HG02759 (cell line): Measurements from ENCODE around the gene CHAF1A.

Experiments
- ATAC-seq: cut with Tn5 transposase; IDR thresholded peaks from one replicate; pipeline ENCODE4 v1.9.1; 2021; ENCODE audit warnings: mild to moderate bottlenecking, moderate library complexity; ENCODE audit not compliant: unreplicated experiment

CHAF1A gene

GRCh38 chr19:4402171-4403004 lies at the start of gene CHAF1A:
TSS of gene CHAF1A (plus strand) at chr19:4402640. CDS start at chr19:4402763, 123 bp downstream.
- ATAC-seq = peak; percentile 75

GRCh38 chr19:4352701-4353121 lies 49.7 kb upstream of the CHAF1A start:
- ATAC-seq = no peak

- ATAC-seq = no peak
These were observed 48.2 kb upstream of the CHAF1A start for GRCh38 chr19:4354282-4354681.

- no peak for ATAC-seq
These were observed 47.5 kb upstream of the CHAF1A start for GRCh38 chr19:4354897-4355296.

- ATAC-seq = no peak
These were observed 45.2 kb upstream of the CHAF1A start for GRCh38 chr19:4357095-4357797.

GRCh38 chr19:4357921-4358326 lies 44.5 kb upstream of the CHAF1A start:
- ATAC-seq = no peak

GRCh38 chr19:4358709-4359626 lies 43.5 kb upstream of the CHAF1A start:
- no peak for ATAC-seq

- no peak for ATAC-seq
These were observed 42.8 kb upstream of the CHAF1A start for GRCh38 chr19:4359627-4360000.

- no peak for ATAC-seq
These were observed 42.3 kb upstream of the CHAF1A start for GRCh38 chr19:4360081-4360569.

GRCh38 chr19:4360641-4361151 lies 41.7 kb upstream of the CHAF1A start:
- ATAC-seq = no peak

- ATAC-seq = no peak
These were observed 41.0 kb upstream of the CHAF1A start for GRCh38 chr19:4361152-4362046.

GRCh38 chr19:4362101-4362828 lies 40.2 kb upstream of the CHAF1A start:
- no peak for ATAC-seq

GRCh38 chr19:4362831-4363545 lies 39.5 kb upstream of the CHAF1A start:
- no peak for ATAC-seq

- no peak for ATAC-seq
These were observed 38.7 kb upstream of the CHAF1A start for GRCh38 chr19:4363571-4364304.

- no peak for ATAC-seq
These were observed 37.1 kb upstream of the CHAF1A start for GRCh38 chr19:4365341-4365740.

- ATAC-seq = no peak
These were observed 36.4 kb upstream of the CHAF1A start for GRCh38 chr19:4365791-4366665.
